SU-DHL-6 (cell line): ENCODE data around the gene IGSF21.

Experiments used
- H2AFZ ChIP-seq: fragments of 200-600 bp; sonication (generic); 2 replicates; pipeline ENCODE4 v1.6.1; 2014; ENCODE audit warnings: low read depth, mild to moderate bottlenecking, moderate library complexity, mixed read lengths, antibody characterized with exemption, low read length; ENCODE audit not compliant: severe bottlenecking
- H3F3A ChIP-seq: fragments of 200-600 bp; shearing (Covaris generic); 2 replicates; pipeline ENCODE4 v1.6.0; 2016; ENCODE audit warnings: antibody characterized with exemption, mild to moderate bottlenecking; ENCODE audit not compliant: insufficient read depth
- H3K27ac ChIP-seq: fragments of 200-600 bp; sonication (generic); 2 replicates; pipeline ENCODE4 v1.5.1; 2016; ENCODE audit warnings: low read depth, mild to moderate bottlenecking, low read length, moderate library complexity, mixed read lengths
- H3K27me3 ChIP-seq: fragments of 200-600 bp; sonication (generic), shearing (Covaris generic); 2 replicates; pipeline ENCODE4 v1.6.0; 2014; ENCODE audit warnings: mild to moderate bottlenecking, low read length
- H3K36me3 ChIP-seq: fragments of 200-600 bp; sonication (generic); 2 replicates; pipeline ENCODE4 v1.6.1; 2014; ENCODE audit warnings: mild to moderate bottlenecking, low read length, mixed read lengths
- H3K4me2 ChIP-seq: fragments of 300-600, 200-600 bp; shearing (Covaris generic), sonication (generic); 2 replicates; pipeline ENCODE4 v1.6.0; 2014; ENCODE audit warnings: low read length, low read depth, mild to moderate bottlenecking; ENCODE audit not compliant: poor library complexity, severe bottlenecking
- H3K4me3 ChIP-seq: fragments of 200-600 bp; sonication (generic); 2 replicates; pipeline ENCODE4 v1.5.1; 2014; ENCODE audit warnings: antibody characterized with exemption, low read length, mild to moderate bottlenecking, mixed read lengths; ENCODE audit not compliant: insufficient read depth, poor library complexity, severe bottlenecking
- H3K79me2 ChIP-seq: fragments of 200-600 bp; sonication (generic); 2 replicates; pipeline ENCODE4 v1.6.1; 2014; ENCODE audit warnings: mild to moderate bottlenecking, low read length, moderate library complexity; ENCODE audit not compliant: insufficient read depth
- H3K9ac ChIP-seq: fragments of 200-600 bp; sonication (generic); 2 replicates; pipeline ENCODE4 v1.7.0; 2014; ENCODE audit warnings: mild to moderate bottlenecking, low read length
- H3K9me2 ChIP-seq: fragments of 200-600 bp; sonication (generic); replicated peaks from 2 replicates; pipeline ENCODE4 v1.6.1; 2014; ENCODE audit warnings: low read length; ENCODE audit not compliant: insufficient read depth
- H3K9me3 ChIP-seq: fragments of 200-600 bp; sonication (generic); 2 replicates; pipeline ENCODE4 v1.6.1; 2014; ENCODE audit warnings: low read length, mixed read lengths; ENCODE audit not compliant: insufficient read depth
- H4K20me1 ChIP-seq: fragments of 200-600 bp; sonication (generic); 2 replicates; pipeline ENCODE4 v1.6.1; 2014; ENCODE audit warnings: low read depth, mild to moderate bottlenecking, antibody characterized with exemption, low read length, moderate library complexity, mixed read lengths
- EZH2phosphoT487 ChIP-seq: fragments of 200-600 bp; sonication (generic), shearing (Covaris generic); conservative IDR thresholded peaks from 2 replicates; pipeline ENCODE4 v1.6.1; 2018; ENCODE audit warnings: mild to moderate bottlenecking, antibody characterized with exemption, low read length, moderate library complexity, mixed read lengths
- TF ChIP-seq, protein P1 (sequence below): fragments of 200-600 bp; sonication (generic); IDR thresholded peaks from one replicate; pipeline ENCODE4 v1.5.1; 2017; ENCODE audit warnings: antibody characterized with exemption, mild to moderate bottlenecking, low read length, moderate library complexity; ENCODE audit not compliant: insufficient read depth, poor library complexity, severe bottlenecking

Gene IGSF21

DNA sequence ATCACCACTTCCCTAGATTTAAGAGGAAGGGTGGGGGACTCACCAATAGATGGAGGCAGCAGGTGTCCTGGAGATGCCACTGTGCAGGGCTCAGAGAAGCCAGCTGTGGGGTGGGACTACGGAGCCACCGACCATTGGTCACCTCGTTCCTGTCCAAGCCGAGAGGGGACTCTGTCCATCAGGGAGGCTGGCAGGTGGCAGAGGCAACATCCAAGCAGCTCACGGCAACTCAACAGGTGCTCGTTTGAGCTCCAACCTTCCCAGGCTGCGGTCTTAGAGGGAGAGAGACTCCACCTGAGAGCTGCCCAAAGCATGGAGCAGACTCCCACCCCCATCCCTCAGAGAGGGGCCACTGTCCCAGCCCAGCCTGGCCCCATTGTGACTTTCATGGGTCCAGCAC, 71.4 kb downstream of the IGSF21 start:
- Histone ChIP-seq H3K9ac (no peak overlapping the region), H3K9me2 (no peaks in the 10 kb centered on the region)
- TF ChIP-seq, protein P1, sequence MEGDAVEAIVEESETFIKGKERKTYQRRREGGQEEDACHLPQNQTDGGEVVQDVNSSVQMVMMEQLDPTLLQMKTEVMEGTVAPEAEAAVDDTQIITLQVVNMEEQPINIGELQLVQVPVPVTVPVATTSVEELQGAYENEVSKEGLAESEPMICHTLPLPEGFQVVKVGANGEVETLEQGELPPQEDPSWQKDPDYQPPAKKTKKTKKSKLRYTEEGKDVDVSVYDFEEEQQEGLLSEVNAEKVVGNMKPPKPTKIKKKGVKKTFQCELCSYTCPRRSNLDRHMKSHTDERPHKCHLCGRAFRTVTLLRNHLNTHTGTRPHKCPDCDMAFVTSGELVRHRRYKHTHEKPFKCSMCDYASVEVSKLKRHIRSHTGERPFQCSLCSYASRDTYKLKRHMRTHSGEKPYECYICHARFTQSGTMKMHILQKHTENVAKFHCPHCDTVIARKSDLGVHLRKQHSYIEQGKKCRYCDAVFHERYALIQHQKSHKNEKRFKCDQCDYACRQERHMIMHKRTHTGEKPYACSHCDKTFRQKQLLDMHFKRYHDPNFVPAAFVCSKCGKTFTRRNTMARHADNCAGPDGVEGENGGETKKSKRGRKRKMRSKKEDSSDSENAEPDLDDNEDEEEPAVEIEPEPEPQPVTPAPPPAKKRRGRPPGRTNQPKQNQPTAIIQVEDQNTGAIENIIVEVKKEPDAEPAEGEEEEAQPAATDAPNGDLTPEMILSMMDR, result no peak
- TF ChIP-seq EZH2phosphoT487, result no peak

DNA sequence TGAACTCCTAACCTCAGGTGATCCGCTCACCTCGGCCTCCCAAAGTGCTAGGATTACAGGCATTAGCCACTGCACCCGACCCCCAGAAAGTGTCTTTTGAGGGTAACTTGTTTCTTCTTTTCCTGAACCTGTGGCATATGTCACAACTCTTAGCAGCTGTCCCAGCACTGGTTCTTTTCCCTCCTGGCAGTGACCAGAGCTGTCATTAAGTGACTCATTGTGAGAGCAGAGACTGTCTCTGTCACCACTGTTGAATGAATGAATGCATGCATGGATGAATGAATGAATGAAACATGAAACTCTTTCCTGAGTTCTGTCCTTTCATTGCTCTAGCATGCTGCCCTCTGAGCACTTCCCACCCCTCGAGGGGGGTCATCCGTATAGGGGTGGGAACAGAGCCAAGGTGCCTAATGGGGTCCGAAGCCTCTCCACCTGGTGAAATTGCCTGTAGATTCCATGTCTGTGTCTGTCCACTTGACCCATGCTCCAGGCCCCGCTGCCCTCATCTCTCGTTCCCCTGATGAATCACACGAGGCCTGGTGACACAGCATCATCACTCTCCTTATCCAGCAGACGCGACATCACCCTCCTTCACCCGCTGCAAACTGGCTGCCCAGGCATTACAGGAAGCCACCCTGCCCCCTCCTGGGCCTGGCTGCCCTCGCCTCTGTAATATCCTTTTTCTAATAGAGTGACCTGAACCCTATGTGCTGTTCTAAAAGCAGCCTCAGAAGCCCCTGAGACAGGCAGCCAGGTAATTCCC, 75.0 kb downstream of the IGSF21 start:
- no peaks in the 10 kb centered on the region for H3K9me3 ChIP-seq
- no peaks in the 10 kb centered on the region for H3K36me3 ChIP-seq
- TF ChIP-seq, protein P1, result no peak
- no peak for TF ChIP-seq EZH2phosphoT487
- H3K9me2 ChIP-seq, result no peaks in the 10 kb centered on the region
- no peaks in the 10 kb centered on the region for H3K27me3 ChIP-seq
- H3K27ac ChIP-seq, result no peak overlapping the region
- H3K4me3 ChIP-seq, result no peak overlapping the region
- no peak overlapping the region for H3K9ac ChIP-seq
- no peaks in the 10 kb centered on the region for H3F3A ChIP-seq
- no peaks in the 10 kb centered on the region for H3K79me2 ChIP-seq
- no peaks in the 10 kb centered on the region for H4K20me1 ChIP-seq
- H3K4me2 ChIP-seq, result no peak overlapping the region
- no peak overlapping the region for H2AFZ ChIP-seq

More for the DNA sequence above, 71.4 kb downstream of the IGSF21 start:
- no peaks in the 10 kb centered on the region for H4K20me1 ChIP-seq
- H3K4me3 ChIP-seq, result no peak overlapping the region
- H3K79me2 ChIP-seq, result no peaks in the 10 kb centered on the region
- no peaks in the 10 kb centered on the region for H3K27me3 ChIP-seq
- no peaks in the 10 kb centered on the region for H3K9me3 ChIP-seq
- no peak overlapping the region for H3K27ac ChIP-seq
- H3F3A ChIP-seq, result no peaks in the 10 kb centered on the region
- no peaks in the 10 kb centered on the region for H3K36me3 ChIP-seq
- no peak overlapping the region for H3K4me2 ChIP-seq
- H2AFZ ChIP-seq, result no peak overlapping the region

DNA sequence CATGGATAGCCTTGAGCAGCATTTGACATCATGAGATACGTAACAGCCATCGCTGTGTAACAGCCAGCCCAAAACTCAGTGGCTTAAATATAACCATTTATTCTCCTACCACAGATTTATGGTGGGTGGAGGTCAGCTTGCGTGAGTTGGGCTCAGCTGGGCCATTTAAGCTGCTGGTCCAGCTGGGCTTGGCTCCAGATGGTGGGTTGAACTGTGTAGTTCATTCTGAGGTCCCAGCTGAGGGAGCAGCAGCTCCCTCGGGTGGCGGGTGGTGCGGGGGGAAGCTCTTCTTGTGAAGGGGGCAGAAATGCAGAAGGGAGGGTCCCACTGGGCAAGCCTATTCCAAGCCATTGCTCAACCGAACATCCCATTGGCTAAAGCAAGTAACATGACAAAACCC, 75.9 kb downstream of the IGSF21 start:
- H3K9me2 ChIP-seq, result no peaks in the 10 kb centered on the region
- H3K4me2 ChIP-seq, result no peak overlapping the region
- no peak overlapping the region for H3K9ac ChIP-seq
- H4K20me1 ChIP-seq, result no peaks in the 10 kb centered on the region
- no peaks in the 10 kb centered on the region for H3K9me3 ChIP-seq
- H3K4me3 ChIP-seq, result no peak overlapping the region
- H3K79me2 ChIP-seq, result no peaks in the 10 kb centered on the region
- TF ChIP-seq, protein P1, result no peak
- no peak for TF ChIP-seq EZH2phosphoT487
- no peaks in the 10 kb centered on the region for H3K27me3 ChIP-seq
- H3K36me3 ChIP-seq, result no peaks in the 10 kb centered on the region
- H3F3A ChIP-seq, result no peaks in the 10 kb centered on the region
- H3K27ac ChIP-seq, result no peak overlapping the region
- no peak overlapping the region for H2AFZ ChIP-seq
